Loucy (cell line): ENCODE measurements around the gene ALG12.

ENCODE experiments used
- CTCF ChIP-seq: fragments of 200-600 bp; sonication (generic); conservative IDR thresholded peaks from 2 replicates; pipeline ENCODE4 v1.5.1; 2014; ENCODE audit warnings: mild to moderate bottlenecking, antibody characterized with exemption, low read length
- EZH2phosphoT487 ChIP-seq: fragments of 200-600 bp; IDR thresholded peaks from 2 replicates; pipeline ENCODE4 v1.6.1; 2018; ENCODE audit warnings: antibody characterized with exemption, mild to moderate bottlenecking, moderate library complexity, borderline replicate concordance

GRCh38 chr22:49884503-49885260 is 33.6 kb downstream of the ALG12 start:
- TF ChIP-seq CTCF (peak; percentile 30), EZH2phosphoT487 (no peak)
